Right cardiac atrium (tissue), 5 donors: ENCODE data around the gene MAD1L1. TPM values are rescaled to one million over a fixed set of nuclear protein-coding genes. Genes with fewer than 3 reads are reported as not detected.

ENCODE experiments used
- ATAC-seq, 2 donors: fragments of 200-7000 bp; cut with Tn5 transposase; one replicate each; pipeline versions ENCODE4 v1.8.0 to v1.9.1; 2020; ENCODE audit warnings: moderate library complexity in 2 of 2, mild to moderate bottlenecking in 1 of 2
- DNase-seq, 3 donors: peaks; one replicate each; pipeline ENCODE4 v3.0.0-alpha.2; 2020
- H3K27ac ChIP-seq: one replicate; pipeline ENCODE4 v1.5.1; 2013; ENCODE audit warnings: mild to moderate bottlenecking, low read length, control low read depth, moderate library complexity
- H3K27me3 ChIP-seq: one replicate; pipeline ENCODE4 v1.6.1; 2013; ENCODE audit not compliant: control insufficient read depth, insufficient read depth
- H3K4me1 ChIP-seq: one replicate; pipeline ENCODE4 v1.6.1; 2013; ENCODE audit warnings: low read length; ENCODE audit not compliant: control insufficient read depth, insufficient read depth
- H3K4me3 ChIP-seq: one replicate; pipeline ENCODE4 v1.5.1; 2013; ENCODE audit warnings: low read length, control low read depth
- H3K9me3 ChIP-seq: one replicate; pipeline ENCODE4 v1.6.1; 2013; ENCODE audit warnings: low read length; ENCODE audit not compliant: control insufficient read depth
- WGBS: extraction: QIAGEN DNeasy Blood & Tissue Kit; methylation state at CpG from one replicate; pipeline ENCODE4 v1.1.7; 2013; 5-methylcytosine and 5-hydroxymethylcytosine counted together
- intact Hi-C, 4 donors: fragments of 100-400 bp; cut with DNase I; formaldehyde crosslinking; loops; one replicate each; pipeline versions ENCODE4 v1.11.0 to v1.14.0; 2022 to 2023
- polyA plus RNA-seq: library from polyadenylated mRNA; stranded (reverse); fragments of 200-250 nt; gene quantifications from one replicate; pipeline ENCODE4 v1.2.3, GENCODE V29; 2013
- total RNA-seq, 4 donors: library from RNA; stranded (reverse); fragmentation: NEBNext Ultra II Directional; extraction: Animal tissue kit (Norgen Biotek cat#: 25700); gene quantifications; one replicate each; pipeline ENCODE4 v1.2.1, GENCODE V29; 2021
- donor health status: healthy with polysubstance abuse.
- donor health status: DM: no; HTN: yes; CAD: no.
- donor health status: DM: no; HTN: no; CAD: no.
- donor health status: DM: no; HTN: yes; CAD: no; lungs with severe emphysema.
- donor health status: DM: yes; HTN: yes; CAD: no.

Gene MAD1L1
- total and polyA plus RNA-seq, 5 donors: 15.3 to 41.0 (median 33.7) TPM

GRCh38 chr7:2251841-2252771, 19.4 kb upstream of the MAD1L1 start:
- Histone ChIP-seq H3K4me1 (no peaks in the 10 kb centered on the region), H3K27me3 (no peaks in the 10 kb centered on the region), H3K4me3 (no peak overlapping the region), H3K9me3 (no peaks in the 10 kb centered on the region), H3K27ac (no peak overlapping the region)
- no peak for ATAC-seq
- intact Hi-C loops: loop anchor here in 1 of 4 donors (10.0 kb wide), 1 partner anchor 83 kb away; no protein-coding TSS in a partner anchor
- 78% methylated on average over 24 of the region's 24 CpGs for WGBS
- no peak for DNase-seq

- Histone ChIP-seq H3K27me3 (no peaks in the 10 kb centered on the region), H3K27ac (no peak overlapping the region), H3K4me3 (no peak overlapping the region), H3K4me1 (no peaks in the 10 kb centered on the region), H3K9me3 (no peaks in the 10 kb centered on the region)
- ATAC-seq: no peak
- intact Hi-C loops: loop anchor here in 1 of 4 donors (10.0 kb wide), 1 partner anchor 83 kb away; no protein-coding TSS in a partner anchor
- DNase-seq: no peak
- WGBS: 75% methylated on average over 10 of the region's 10 CpGs
Measured at GRCh38 chr7:2251381-2251780, 18.6 kb upstream of the MAD1L1 start.

- WGBS: 80% methylated on average over 27 of the region's 27 CpGs
- H3K27me3 ChIP-seq: no peaks in the 10 kb centered on the region
- DNase-seq: peak in 1 of 3 donors; percentile 49
- H3K4me3 ChIP-seq: no peak overlapping the region
- peak; percentile 2 to 10 for ATAC-seq
- H3K9me3 ChIP-seq: no peaks in the 10 kb centered on the region
- no peaks in the 10 kb centered on the region for H3K4me1 ChIP-seq
- intact Hi-C loops: loop anchor here in 3 of 4 donors (5.0 to 10.0 kb wide), 4 partner anchors 55 to 97 kb away; no protein-coding TSS in a partner anchor
- H3K27ac ChIP-seq: no peak overlapping the region
Measured at GRCh38 chr7:2249744-2250323, 17.1 kb upstream of the MAD1L1 start.

GRCh38 chr7:2248984-2249694, 16.4 kb upstream of the MAD1L1 start:
- Histone ChIP-seq H3K9me3 (no peaks in the 10 kb centered on the region), H3K27ac (no peak overlapping the region), H3K4me3 (no peak overlapping the region), H3K27me3 (no peaks in the 10 kb centered on the region), H3K4me1 (no peaks in the 10 kb centered on the region)
- DNase-seq (peak; percentile 63 to 85 (median 83)), ATAC-seq (peak; percentile 65 to 71)
- intact Hi-C loops: loop anchor here in 2 of 4 donors (5.0 to 10.0 kb wide), 3 partner anchors 56 to 98 kb away; no protein-coding TSS in a partner anchor
- 29% methylated on average over 24 of the region's 24 CpGs for WGBS

- ATAC-seq (peak in 1 of 2 donors; percentile 43), DNase-seq (peak in 1 of 3 donors; percentile 64)
- no peak overlapping the region for H3K4me3 ChIP-seq
- intact Hi-C loops: loop anchor here in 2 of 4 donors (5.0 to 10.0 kb wide), 3 partner anchors 57 to 100 kb away; no protein-coding TSS in a partner anchor
- WGBS: 61% methylated on average over 36 of the region's 36 CpGs
- H3K27ac ChIP-seq: no peak overlapping the region
- H3K4me1 ChIP-seq: peaks cover 4% of the 10 kb centered on the region
- H3K27me3 ChIP-seq: no peaks in the 10 kb centered on the region
- no peaks in the 10 kb centered on the region for H3K9me3 ChIP-seq
Measured at GRCh38 chr7:2247141-2247995, 14.6 kb upstream of the MAD1L1 start.

GRCh38 chr7:2245883-2246675, 13.3 kb upstream of the MAD1L1 start:
- peaks cover 4% of the 10 kb centered on the region for H3K4me1 ChIP-seq
- DNase-seq (peak in 1 of 3 donors; percentile 81), ATAC-seq (no peak)
- no peak overlapping the region for H3K4me3 ChIP-seq
- H3K27me3 ChIP-seq: no peaks in the 10 kb centered on the region
- intact Hi-C loops: loop anchor here in 2 of 4 donors (5.0 to 10.0 kb wide), 3 partner anchors 59 to 101 kb away; no protein-coding TSS in a partner anchor
- no peaks in the 10 kb centered on the region for H3K9me3 ChIP-seq
- 61% methylated on average over 22 of the region's 22 CpGs for WGBS
- no peak overlapping the region for H3K27ac ChIP-seq

- ATAC-seq (no peak), DNase-seq (no peak)
- Histone ChIP-seq H3K4me3 (no peak overlapping the region), H3K9me3 (no peaks in the 10 kb centered on the region), H3K27ac (no peak overlapping the region), H3K27me3 (no peaks in the 10 kb centered on the region), H3K4me1 (peaks cover 4% of the 10 kb centered on the region)
- intact Hi-C loops: loop anchor here in 2 of 4 donors (10.0 kb wide), 2 partner anchors 60 to 100 kb away; no protein-coding TSS in a partner anchor
- WGBS: 81% methylated on average over 25 of the region's 25 CpGs
Measured at GRCh38 chr7:2244404-2244995, 11.8 kb upstream of the MAD1L1 start.

- Histone ChIP-seq H3K4me1 (peaks cover 4% of the 10 kb centered on the region), H3K27ac (no peak overlapping the region), H3K27me3 (no peaks in the 10 kb centered on the region), H3K4me3 (no peak overlapping the region), H3K9me3 (no peaks in the 10 kb centered on the region)
- ATAC-seq (no peak), DNase-seq (no peak)
- intact Hi-C loops: loop anchor here in 2 of 4 donors (10.0 kb wide), 2 partner anchors 61 to 101 kb away; no protein-coding TSS in a partner anchor
- WGBS: 81% methylated on average over 12 of the region's 12 CpGs
Measured at GRCh38 chr7:2243458-2243857, 10.7 kb upstream of the MAD1L1 start.
